GM19099 (cell line): ENCODE data around the gene EEIG2.

Experiments
- POLR2A ChIP-seq: IDR thresholded peaks from 3 replicates; pipeline ENCODE4 v1.6.1; 2011; ENCODE audit warnings: low read depth; ENCODE audit not compliant: insufficient read length; ENCODE audit errors: extremely low read depth

Gene EEIG2

DNA sequence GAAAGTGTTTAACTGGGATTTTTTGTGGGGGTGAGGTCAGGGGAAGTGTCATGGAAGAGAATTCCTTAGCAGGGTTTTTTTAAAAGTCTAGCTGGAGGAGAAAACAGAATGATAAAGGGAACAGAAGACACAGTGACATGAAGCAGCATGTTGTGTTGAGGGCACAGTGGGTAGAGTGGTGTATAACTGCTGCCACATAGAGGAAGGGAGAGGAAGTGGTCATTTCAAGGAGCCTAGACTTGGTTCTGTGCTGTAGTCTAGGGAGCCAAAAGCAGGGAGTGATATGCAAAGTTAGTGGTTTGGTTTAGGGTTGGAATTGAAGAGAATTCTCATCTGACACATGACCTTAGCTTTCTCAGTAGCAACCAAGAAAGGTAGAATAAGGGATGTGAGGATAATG lies 10.2 kb downstream of the EEIG2 start:
- TF ChIP-seq POLR2A, result no peak

GRCh38 chr1:108570998-108571401 lies 11.1 kb downstream of the EEIG2 start:
- no peak for TF ChIP-seq POLR2A

DNA sequence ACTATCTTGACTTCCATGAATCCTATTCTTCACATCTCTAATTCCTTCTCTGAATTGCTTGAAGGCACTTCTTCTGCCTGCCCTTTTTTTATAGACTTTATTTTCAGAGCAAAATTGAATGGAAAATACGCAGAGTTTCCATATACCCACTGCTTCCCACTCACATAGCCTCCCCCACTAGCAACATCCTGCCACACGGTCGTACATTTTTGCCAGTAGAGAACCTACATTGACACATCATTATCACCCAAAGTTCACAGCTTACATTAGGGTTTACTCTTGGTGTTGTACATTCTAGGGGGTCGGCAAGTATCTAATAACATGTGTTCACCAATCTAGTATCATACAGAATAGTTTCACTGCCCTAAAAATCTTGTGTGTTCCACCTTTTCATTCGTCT lies 12.3 kb downstream of the EEIG2 start:
- no peak for TF ChIP-seq POLR2A

GRCh38 chr1:108573183-108573582 lies 13.3 kb downstream of the EEIG2 start:
- TF ChIP-seq POLR2A, result no peak

GRCh38 chr1:108574008-108574407 lies 14.1 kb downstream of the EEIG2 start:
- no peak for TF ChIP-seq POLR2A

DNA sequence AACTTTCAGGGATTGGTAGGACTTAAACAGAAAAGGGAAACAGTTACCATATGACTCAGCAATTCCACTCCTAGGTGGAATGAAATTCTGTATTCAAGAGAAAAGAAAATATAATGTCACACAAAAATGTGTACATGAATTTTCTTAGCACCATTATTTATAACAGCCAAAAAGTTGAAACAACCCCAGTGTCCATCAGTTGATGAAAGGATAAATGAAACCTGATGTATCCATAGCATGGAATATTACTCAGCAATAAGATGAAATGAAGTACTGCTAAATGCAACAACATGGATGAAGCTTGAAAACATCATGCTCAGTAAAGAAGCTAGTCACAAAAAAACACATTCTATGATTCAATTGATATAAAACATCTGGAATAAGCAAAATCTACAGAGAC lies 15.5 kb downstream of the EEIG2 start:
- TF ChIP-seq POLR2A, result no peak

DNA sequence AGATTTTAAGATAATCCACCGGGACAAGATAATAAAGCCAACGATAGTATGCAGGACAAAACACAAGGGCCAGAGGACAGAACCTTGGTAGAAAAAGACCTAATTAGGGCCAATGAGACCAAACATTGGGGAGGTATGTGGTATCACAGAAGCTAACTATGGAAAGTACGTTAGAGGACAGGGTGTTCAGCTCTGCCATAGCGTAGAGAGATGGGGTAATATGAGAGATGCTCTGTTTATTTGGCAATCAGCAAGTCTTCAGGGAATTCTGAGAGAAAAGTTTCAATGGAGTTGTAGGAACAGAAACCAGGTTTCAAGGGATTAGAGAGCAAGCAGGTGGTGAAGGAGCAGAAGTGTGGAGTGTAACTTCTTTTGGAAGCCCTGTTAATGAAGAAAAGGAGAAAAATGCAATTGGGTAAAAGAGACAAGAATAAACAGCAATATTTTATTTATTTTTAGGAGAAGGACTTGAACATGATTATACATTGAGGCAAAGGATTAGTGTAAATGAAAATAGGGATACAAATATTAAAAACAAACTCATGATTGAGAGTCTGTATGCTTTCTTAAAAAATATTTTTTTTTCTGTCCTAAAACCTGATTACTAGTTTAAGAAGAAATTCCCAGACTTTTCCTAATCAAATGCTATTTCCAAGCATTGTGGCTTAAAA lies 24.0 kb downstream of the EEIG2 start:
- no peak for TF ChIP-seq POLR2A

DNA sequence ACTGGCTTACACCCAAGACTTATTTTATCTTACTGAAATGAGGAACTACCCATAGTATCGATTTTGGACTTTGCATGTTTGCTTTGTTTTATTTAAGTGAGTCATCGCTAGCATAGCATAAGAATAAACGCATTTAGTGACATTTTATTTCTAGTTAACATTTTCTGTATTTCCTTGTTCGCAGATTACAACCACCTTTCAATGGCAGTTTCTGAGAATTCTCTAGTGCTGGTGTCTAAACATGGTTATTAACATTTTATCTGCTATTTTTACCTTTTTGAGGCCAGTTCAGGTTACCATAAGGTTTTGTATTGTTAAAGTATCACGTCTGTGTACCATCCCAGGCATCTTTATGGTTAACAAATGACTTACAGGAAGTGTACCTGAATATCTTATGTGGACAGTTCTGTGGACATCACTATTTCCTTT lies 24.5 kb downstream of the EEIG2 start:
- TF ChIP-seq POLR2A, result no peak

- no peak for TF ChIP-seq POLR2A
Observed at GRCh38 chr1:108585313-108585712, 25.4 kb downstream of the EEIG2 start.

- no peak for TF ChIP-seq POLR2A
Observed at GRCh38 chr1:108590441-108590840, 30.5 kb downstream of the EEIG2 start.

DNA sequence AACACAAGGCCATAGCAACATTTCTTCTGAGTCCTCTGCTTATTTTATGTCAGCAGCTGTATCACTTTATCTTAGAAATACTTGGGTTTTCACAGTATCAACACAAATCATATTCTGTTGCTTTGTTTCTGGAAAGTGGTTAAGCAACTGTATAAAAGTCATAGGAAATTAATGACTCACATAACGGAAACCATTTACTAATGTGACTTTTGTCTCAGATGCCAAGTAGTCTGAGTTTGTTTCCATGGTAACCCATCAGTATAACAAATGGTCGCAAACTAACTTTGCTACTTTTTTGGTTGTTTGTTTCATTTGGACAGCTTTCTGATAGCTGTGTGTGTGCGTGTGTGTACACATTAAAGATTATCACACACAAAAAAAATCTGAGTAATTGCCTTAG lies 31.1 kb downstream of the EEIG2 start:
- no peak for TF ChIP-seq POLR2A

GRCh38 chr1:108591466-108591865 lies 31.6 kb downstream of the EEIG2 start:
- no peak for TF ChIP-seq POLR2A

- no peak for TF ChIP-seq POLR2A
Observed at GRCh38 chr1:108592030-108592759, 32.3 kb downstream of the EEIG2 start.

GRCh38 chr1:108593448-108593847 lies 33.5 kb downstream of the EEIG2 start:
- TF ChIP-seq POLR2A, result no peak

- TF ChIP-seq POLR2A, result no peak
Observed at GRCh38 chr1:108595507-108595906, 35.6 kb downstream of the EEIG2 start.

DNA sequence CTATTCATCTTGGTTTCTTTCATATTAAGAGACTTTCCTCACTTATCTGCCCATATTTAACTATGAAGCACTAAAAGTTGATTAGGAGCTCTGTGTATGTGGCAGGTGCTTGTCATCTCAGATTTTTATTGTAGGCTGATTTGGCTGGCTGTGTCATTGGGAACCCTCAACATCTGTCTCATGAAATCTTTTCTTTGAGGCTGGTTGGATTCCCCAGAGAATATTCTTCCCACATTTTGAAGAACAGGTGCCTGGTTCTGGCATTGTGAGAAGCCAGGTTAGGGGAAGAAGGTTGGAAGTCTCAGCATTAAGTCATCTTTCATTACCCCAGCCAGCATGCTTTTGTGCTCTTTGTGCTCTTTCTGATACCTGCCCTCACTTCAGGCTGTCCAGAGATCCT lies 37.1 kb downstream of the EEIG2 start:
- no peak for TF ChIP-seq POLR2A
